GM19351 (cell line): ENCODE data around the gene CPT1A.

Experiments used
- ATAC-seq: cut with Tn5 transposase; IDR thresholded peaks from one replicate; pipeline ENCODE4 v1.9.1; 2021; ENCODE audit warnings: mild to moderate bottlenecking, moderate library complexity; ENCODE audit not compliant: unreplicated experiment

Gene CPT1A

DNA sequence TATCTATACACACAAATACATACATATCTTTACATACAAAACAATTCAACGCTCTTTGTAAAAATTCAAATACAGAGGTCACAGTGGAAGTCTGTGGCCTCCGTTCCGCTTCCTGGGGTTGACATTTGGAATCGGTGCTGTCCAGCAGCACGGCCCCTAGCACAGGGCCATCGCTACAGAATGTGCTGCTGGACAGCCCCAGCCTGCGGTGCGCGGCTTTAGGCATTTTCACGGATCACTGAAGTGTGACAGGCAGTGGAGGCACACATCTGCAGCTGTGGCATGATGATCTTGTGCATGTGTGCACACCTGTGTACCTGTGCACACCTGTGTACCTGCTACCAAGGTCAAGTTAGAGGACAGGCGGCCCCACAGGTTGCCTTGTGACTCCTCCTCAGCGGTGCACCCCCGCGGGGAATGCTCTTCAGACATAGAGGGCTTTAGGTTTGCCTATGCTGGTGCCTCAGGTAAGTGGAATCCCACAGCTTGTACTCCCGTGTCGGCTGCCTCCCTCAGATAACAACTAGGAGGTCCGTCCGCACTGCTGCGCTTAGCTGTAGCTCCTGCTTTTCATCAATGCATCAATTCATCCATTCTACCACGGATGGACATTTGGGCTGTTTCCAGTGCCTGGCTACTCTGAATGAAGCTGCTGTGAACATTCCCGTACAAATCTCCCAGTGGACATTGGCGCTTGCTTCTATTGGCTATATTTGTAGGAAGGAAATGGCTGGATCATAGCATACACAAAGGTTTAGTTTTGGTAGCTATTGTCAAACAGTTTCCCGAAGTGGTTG is 127.5 kb downstream of the CPT1A start:
- no peak for ATAC-seq

DNA sequence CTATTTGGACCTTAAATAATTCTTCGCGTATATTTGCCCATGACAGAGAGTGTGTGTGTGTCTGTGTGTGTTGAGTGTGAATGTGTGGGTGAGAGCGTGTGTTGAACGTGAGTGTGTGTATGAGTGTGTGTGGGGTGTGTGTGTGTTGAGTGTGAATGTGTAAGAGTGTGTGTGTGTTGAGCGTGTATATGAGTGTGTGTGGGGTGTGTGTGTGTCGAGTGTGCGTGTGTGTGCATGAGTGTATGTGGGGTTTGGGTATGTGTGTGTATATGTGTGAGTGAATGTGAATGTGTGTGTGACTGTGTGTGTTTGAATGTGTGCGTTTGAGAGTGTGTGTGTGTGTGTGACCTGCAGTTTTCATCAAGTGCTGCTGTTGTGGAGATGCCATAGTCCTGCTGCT is 130.6 kb downstream of the CPT1A start:
- ATAC-seq, result no peak

GRCh38 chr11:68710409-68710808 is 131.3 kb downstream of the CPT1A start:
- no peak for ATAC-seq

GRCh38 chr11:68709062-68709461 is 132.7 kb downstream of the CPT1A start:
- ATAC-seq, result no peak

GRCh38 chr11:68707527-68707926 is 134.2 kb downstream of the CPT1A start:
- no peak for ATAC-seq

DNA sequence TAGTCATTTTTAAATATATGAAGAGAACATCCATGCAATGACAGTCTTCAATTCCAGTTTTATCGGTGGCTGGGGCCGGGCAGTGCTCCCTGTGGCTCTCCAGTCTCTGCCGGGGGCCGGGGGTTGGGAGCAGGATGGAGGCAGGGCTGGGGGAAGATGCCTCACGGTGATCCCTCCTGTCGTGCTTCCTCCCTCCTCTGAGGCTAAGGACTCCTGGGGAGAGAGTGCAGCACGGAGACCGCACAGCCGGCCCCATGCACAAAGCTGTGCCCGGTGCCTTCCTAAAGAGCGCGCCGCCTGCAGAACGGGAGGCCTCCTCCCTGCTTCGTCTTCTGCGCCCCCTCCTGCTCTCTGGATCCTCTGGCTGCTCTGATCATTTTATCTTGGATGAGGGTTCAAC is 136.8 kb downstream of the CPT1A start:
- ATAC-seq, result no peak
